H7 (cell line): ENCODE measurements around the gene CYRIA. TPM values are rescaled to one million over a fixed set of nuclear protein-coding genes. Genes with fewer than 3 reads are reported as not detected.

Experiments used
- DNase-seq: peaks from one replicate; pipeline ENCODE4 v3.0.0; 2012
- H3K27me3 ChIP-seq: 2 replicates; pipeline ENCODE4 v1.6.0; 2011; ENCODE audit warnings: mild to moderate bottlenecking, low read length; ENCODE audit not compliant: control insufficient read depth, insufficient read depth
- H3K36me3 ChIP-seq: replicated peaks from 2 replicates; pipeline ENCODE4 v1.5.1; 2011; ENCODE audit warnings: low read length; ENCODE audit not compliant: control insufficient read depth, insufficient read depth
- H3K4me3 ChIP-seq: 2 replicates; pipeline ENCODE4 v1.5.1; 2011; ENCODE audit warnings: low read depth, mild to moderate bottlenecking, control low read depth, low read length, moderate library complexity; ENCODE audit not compliant: insufficient read depth
- total RNA-seq: library from RNA; depleted of rRNA; stranded (reverse); fragments of >200 nt; shearing (Covaris generic); gene quantifications from 2 replicates; pipeline ENCODE4 v1.2.3, GENCODE V29; 2014

The CYRIA gene
- total RNA-seq, 1 experiment from 2014 or later: 1.5 TPM

DNA sequence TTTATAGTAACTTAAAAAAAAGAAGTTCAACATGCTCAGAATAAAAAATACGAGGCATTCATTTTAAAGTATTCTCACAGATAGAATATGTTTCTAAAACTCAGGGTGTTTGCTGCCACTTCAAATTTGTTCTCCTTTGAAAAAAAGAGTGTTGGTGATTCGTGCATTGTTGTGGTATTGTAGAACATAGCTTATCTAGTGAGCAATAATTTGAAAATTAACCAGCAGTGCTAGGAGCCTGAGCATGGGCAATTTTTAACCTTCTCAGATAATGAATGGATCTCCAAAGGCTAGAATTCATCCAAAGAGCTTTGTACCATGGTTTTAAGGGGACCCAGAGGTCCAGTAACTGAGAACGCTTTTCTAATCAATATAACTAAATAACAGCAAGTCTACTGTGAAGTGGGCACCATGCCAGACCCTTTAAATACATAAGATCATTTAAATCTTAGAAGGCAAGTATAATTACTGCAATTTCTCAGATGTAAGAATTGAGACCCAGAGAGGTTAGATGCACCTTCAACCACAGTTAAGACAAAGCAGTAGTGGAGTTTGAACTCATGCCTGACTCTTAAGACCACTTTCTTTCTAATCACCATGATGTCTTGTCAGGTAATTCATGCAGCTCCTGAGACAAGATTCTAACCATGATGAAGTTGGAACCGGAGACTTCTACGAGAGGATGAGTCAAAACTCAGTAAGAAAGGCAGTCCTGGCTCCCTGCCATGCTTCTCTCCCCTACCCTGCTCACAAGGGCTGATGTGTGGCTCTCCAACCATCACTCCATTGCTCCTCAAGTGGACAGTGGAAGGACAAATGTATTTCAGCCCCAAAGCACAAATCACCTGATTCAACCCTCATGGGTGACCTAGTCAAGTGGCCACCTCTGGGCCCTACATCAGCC is 3.4 kb downstream of the CYRIA start:
- Histone ChIP-seq H3K36me3 (no peaks in the 10 kb centered on the region), H3K27me3 (peaks cover 11% of the 10 kb centered on the region), H3K4me3 (no peak overlapping the region)
- no peak for DNase-seq

DNA sequence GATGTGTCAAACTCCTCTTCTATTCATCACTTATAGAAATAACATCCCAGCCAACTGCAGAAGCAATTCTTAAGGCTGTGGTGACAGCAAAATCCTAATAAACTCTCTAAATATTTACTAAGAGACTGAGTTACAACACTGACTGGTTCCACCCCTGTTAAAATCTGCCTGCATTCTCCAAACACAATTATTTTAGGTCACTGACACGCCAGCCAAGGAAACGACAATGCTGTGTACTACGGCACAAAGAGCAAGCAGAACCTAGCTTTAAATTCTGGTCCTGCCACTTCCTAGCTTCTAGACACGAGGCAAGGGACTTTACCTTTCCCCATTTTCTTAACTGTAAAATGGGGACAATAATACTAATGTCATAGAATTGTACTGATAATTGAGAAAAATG is 4.1 kb downstream of the CYRIA start:
- Histone ChIP-seq H3K27me3 (peaks cover 11% of the 10 kb centered on the region), H3K36me3 (no peaks in the 10 kb centered on the region), H3K4me3 (no peak overlapping the region)
- no peak for DNase-seq

DNA sequence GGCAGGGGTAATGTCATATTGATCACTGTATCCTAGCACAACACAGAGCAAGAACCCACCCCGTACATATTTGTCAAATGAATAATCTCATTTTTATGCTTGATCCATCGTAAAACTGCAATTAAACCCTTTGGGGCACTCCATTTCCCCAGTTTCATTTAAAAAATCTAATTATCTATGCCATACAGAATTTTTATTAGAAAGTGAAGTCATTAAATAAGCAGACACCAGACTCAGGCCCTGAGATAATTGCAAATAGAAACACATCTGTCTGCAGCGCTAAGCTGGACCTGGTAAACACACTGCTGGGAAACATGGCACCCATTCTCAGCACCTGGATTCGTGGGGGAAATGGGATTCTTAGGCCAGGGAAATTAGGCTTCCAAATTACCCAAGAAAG is 5.1 kb downstream of the CYRIA start:
- H3K27me3 ChIP-seq: peaks cover 11% of the 10 kb centered on the region
- DNase-seq: no peak
- H3K4me3 ChIP-seq: no peak overlapping the region
- no peaks in the 10 kb centered on the region for H3K36me3 ChIP-seq

DNA sequence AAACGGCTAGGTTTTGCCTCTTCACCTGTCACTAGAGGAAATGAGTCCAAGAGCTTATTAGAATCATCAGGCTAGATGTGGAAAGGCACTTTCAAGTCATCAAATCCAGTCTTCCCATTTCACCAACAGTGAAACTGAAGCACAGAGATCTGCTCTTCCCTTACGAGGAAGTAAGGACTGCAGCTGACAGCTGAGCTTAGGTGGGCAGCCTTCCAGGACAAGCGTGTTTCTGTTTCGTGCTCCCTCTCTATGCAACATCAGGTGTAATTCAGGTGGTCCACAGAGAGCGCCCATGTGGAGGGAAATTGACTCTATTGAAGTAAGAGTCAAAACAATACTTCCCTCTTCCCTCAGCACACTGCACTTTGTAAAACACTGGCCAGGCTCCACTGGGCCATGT is 5.5 kb downstream of the CYRIA start:
- no peak for DNase-seq
- no peaks in the 10 kb centered on the region for H3K36me3 ChIP-seq
- H3K4me3 ChIP-seq: no peak overlapping the region
- H3K27me3 ChIP-seq: peaks cover 7% of the 10 kb centered on the region

DNA sequence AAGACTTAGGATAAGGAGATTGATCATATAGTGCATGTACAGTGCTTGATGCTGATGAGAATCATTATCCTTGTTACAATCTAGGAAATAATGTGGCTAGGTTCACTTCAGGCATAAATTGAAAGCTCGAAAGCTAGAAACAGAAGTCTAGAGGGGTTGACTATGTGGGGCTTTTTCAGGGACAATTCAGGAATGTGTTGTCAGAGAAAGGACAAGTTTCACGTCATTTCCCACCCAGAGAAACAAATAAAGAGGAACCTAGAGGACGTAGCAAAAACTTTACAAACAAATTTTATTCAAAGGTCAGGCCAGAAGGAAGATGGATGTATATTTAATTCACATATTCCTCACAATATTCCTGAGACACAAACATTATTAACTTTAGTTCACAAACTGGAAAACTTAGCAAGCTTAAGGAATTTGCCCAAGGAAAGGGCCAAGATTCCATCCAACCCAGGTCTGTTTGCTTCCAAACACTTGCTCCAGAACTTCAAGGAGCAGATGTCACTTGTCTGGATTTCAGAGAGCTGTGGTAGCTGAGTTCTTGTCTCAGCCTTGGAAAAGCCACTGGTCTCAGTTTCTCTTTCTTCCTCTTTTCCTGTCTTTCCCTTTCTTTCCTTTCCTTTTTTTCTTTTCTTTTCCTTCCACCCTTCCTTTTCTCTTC is 7.4 kb downstream of the CYRIA start:
- Histone ChIP-seq H3K36me3 (no peaks in the 10 kb centered on the region), H3K4me3 (no peak overlapping the region), H3K27me3 (no peaks in the 10 kb centered on the region)
- no peak for DNase-seq

DNA sequence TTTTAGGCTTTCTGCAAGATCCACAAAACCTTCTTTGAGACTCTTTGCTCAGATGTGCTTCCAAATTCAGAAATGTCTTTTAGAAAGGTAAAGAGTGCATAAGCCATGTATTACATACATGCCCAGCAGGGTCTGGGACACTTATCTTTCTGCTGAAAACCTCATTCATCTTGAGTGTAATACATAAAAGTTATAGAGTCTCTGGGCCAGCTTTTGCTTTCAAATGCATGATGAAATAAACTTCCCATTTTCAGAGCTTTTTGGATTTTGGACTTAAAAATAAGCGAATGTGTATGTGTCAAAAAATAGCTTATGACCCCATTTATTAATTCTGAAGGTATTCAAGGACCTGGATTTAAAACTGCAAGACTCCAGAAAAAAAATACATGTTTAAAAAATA is 8.0 kb downstream of the CYRIA start:
- no peaks in the 10 kb centered on the region for H3K27me3 ChIP-seq
- no peaks in the 10 kb centered on the region for H3K36me3 ChIP-seq

DNA sequence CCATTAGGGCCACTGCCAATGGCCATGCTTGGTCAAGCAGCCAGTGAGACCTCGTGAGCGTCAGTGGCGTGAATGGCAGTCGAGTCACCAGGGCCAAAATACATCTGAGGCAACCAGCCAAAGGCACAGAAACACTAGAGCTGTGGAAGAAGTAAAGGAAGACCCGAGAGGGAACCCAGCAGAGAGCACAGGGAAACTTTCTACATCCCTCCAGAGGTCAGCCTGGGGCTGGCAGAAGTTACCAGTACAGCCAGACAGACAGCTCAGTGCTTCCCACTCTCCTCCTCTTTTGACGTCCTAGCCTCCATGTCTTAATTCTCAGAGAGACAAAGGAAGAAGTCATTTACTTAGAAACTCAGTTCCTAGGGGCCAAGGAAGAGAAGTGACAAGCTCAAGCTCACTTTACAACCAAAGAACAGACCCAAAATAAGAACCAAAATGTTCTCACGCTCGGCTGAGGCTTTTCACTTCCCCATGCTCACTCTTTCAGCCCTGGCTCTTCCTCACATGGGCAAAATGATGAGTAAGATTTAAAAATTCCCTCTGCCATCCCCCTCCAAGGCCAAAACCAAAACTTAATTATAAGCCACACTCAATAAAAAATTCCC is 8.7 kb downstream of the CYRIA start:
- Histone ChIP-seq H3K4me3 (no peak overlapping the region), H3K36me3 (no peaks in the 10 kb centered on the region), H3K27me3 (no peaks in the 10 kb centered on the region)
- no peak for DNase-seq

More for the DNA sequence above, 8.0 kb downstream of the CYRIA start:
- H3K4me3 ChIP-seq: no peak overlapping the region
- DNase-seq: no peak

DNA sequence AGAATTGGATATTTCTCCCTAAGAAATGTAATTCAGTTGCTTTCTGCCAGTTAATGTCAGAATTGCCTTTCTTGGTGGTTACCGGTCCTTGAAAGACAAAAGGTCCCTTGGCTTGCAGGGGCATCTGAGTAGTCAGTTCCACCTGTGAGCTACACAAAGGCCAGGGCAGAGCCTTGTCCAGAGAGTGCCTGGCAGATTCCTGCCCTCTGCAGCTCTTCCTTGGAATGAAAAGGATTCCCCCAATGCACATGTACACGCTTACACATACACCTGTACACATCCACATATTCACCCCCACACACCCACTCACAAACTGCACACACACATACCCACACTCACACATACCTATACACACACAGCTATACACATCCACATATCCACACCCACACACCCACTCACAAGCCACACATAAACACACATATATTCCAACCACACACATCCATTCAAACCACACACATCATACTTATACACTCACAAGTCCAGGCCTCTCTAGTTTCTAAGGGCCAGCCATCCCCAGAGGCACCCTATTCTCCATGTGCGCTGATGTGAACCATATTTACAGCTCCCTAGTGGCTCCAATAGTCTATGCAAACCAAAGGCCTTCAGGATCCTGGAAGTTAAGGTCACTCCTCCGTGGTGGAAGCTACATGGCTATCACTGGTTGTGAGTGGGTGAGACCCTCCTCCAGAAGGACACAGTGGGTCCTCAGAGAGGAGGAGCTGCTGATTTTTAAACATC is 9.6 kb downstream of the CYRIA start:
- Histone ChIP-seq H3K36me3 (no peaks in the 10 kb centered on the region), H3K27me3 (no peaks in the 10 kb centered on the region), H3K4me3 (no peak overlapping the region)
- no peak for DNase-seq

- no peaks in the 10 kb centered on the region for H3K27me3 ChIP-seq
- no peak for DNase-seq
Observed at GRCh38 chr2:16655445-16655837, 10.2 kb downstream of the CYRIA start.

GRCh38 chr2:16654833-16655444 is 10.7 kb downstream of the CYRIA start:
- DNase-seq: no peak
- Histone ChIP-seq H3K36me3 (no peaks in the 10 kb centered on the region), H3K4me3 (no peak overlapping the region), H3K27me3 (no peaks in the 10 kb centered on the region)

More at GRCh38 chr2:16655445-16655837, 10.2 kb downstream of the CYRIA start:
- Histone ChIP-seq H3K4me3 (no peak overlapping the region), H3K36me3 (no peaks in the 10 kb centered on the region)

DNA sequence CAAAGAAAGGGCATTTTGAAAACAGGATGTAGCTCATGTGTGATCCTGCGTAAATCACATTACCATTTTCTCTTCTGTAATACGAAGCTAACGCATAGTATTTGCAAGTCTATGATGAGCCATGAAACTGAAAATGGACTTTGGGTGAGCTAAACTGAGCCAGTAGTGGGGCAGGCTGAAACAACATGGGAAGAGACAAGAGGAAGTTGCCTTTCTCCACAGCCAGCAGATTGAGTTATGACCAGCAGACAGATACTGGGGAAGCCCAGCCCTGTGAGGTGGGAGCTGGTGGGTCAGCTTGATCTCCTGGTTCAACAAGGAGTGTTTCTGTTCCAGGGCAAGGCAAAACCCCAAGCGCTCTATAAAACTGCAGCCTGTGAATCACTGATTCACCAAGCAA is 11.8 kb downstream of the CYRIA start:
- Histone ChIP-seq H3K27me3 (no peaks in the 10 kb centered on the region), H3K4me3 (no peak overlapping the region), H3K36me3 (no peaks in the 10 kb centered on the region)
- DNase-seq: no peak

DNA sequence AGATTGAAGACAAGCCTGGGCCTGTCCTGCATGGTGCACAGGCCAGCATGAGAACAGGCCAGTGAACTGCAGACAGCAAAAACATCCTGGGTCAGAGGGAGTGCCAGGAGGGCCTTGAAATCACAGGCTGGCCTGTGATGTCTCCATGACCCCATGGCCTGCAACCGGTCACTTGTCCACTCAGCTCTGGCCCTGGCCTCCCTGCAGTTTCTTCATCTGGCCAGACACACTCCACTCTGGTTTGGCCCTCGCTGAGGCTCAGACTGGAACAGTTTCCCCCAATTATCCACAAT is 12.6 kb downstream of the CYRIA start:
- Histone ChIP-seq H3K27me3 (no peaks in the 10 kb centered on the region), H3K4me3 (no peak overlapping the region), H3K36me3 (no peaks in the 10 kb centered on the region)
- no peak for DNase-seq

GRCh38 chr2:16652296-16653082 is 13.1 kb downstream of the CYRIA start:
- no peak for DNase-seq
- Histone ChIP-seq H3K4me3 (no peak overlapping the region), H3K27me3 (no peaks in the 10 kb centered on the region), H3K36me3 (no peaks in the 10 kb centered on the region)
